Measurements from ENCODE around the gene GNA14.

GNA14 gene

GRCh38 chr9:77507212-77507961 is 140.7 kb downstream of the GNA14 start:
- no peak for DNase-seq
- H3K27ac ChIP-seq: no peak overlapping the region

GRCh38 chr9:77505232-77505631 is 142.9 kb downstream of the GNA14 start:
- H3K27me3 ChIP-seq: no peaks in the 10 kb centered on the region
- intact Hi-C loops (cut with DNase I; ENCODE audit: low total_unique reads): no loop called here
- TF ChIP-seq CTCF (IDR thresholded peaks at IDR 0.05): no peak
- no peak overlapping the region for H3K27ac ChIP-seq
- H3K36me3 ChIP-seq: no peaks in the 10 kb centered on the region
- no peak for DNase-seq
- peaks cover 0 to 30% (median 2%) of the 10 kb centered on the region in 4 donors for H3K4me1 ChIP-seq
- H3K9me3 ChIP-seq: no peaks in the 10 kb centered on the region
- no peak overlapping the region for H3K4me3 ChIP-seq

More at GRCh38 chr9:77507212-77507961, 140.7 kb downstream of the GNA14 start:
- no peaks in the 10 kb centered on the region for H3K27me3 ChIP-seq
- no peak overlapping the region for H3K4me3 ChIP-seq
- no peak for TF ChIP-seq CTCF (IDR thresholded peaks at IDR 0.05)
- intact Hi-C loops (cut with DNase I; ENCODE audit: low total_unique reads): no loop called here
- peaks cover 0 to 30% (median 2%) of the 10 kb centered on the region in 4 donors for H3K4me1 ChIP-seq
- H3K36me3 ChIP-seq: no peaks in the 10 kb centered on the region
- H3K9me3 ChIP-seq: no peaks in the 10 kb centered on the region

GRCh38 chr9:77502568-77502967 is 145.6 kb downstream of the GNA14 start:
- Histone ChIP-seq H3K36me3 (no peaks in the 10 kb centered on the region), H3K9me3 (no peaks in the 10 kb centered on the region)
- intact Hi-C loops (cut with DNase I; ENCODE audit: low total_unique reads): no loop called here

GRCh38 chr9:77498891-77499290 is 149.2 kb downstream of the GNA14 start:
- Histone ChIP-seq H3K27me3 (no peaks in the 10 kb centered on the region), H3K36me3 (no peaks in the 10 kb centered on the region), H3K9me3 (no peaks in the 10 kb centered on the region), H3K4me3 (no peak overlapping the region), H3K27ac (no peak overlapping the region), H3K4me1 (no peaks in the 10 kb centered on the region)
- intact Hi-C loops (cut with DNase I; ENCODE audit: low total_unique reads): no loop called here
- DNase-seq: no peak
- TF ChIP-seq CTCF (IDR thresholded peaks at IDR 0.05): no peak

More at GRCh38 chr9:77502568-77502967, 145.6 kb downstream of the GNA14 start:
- DNase-seq: no peak
- TF ChIP-seq CTCF (IDR thresholded peaks at IDR 0.05): no peak
- Histone ChIP-seq H3K27ac (no peak overlapping the region), H3K27me3 (no peaks in the 10 kb centered on the region), H3K4me1 (peaks cover 0 to 26% (median 2%) of the 10 kb centered on the region in 4 donors), H3K4me3 (no peak overlapping the region)

DNA sequence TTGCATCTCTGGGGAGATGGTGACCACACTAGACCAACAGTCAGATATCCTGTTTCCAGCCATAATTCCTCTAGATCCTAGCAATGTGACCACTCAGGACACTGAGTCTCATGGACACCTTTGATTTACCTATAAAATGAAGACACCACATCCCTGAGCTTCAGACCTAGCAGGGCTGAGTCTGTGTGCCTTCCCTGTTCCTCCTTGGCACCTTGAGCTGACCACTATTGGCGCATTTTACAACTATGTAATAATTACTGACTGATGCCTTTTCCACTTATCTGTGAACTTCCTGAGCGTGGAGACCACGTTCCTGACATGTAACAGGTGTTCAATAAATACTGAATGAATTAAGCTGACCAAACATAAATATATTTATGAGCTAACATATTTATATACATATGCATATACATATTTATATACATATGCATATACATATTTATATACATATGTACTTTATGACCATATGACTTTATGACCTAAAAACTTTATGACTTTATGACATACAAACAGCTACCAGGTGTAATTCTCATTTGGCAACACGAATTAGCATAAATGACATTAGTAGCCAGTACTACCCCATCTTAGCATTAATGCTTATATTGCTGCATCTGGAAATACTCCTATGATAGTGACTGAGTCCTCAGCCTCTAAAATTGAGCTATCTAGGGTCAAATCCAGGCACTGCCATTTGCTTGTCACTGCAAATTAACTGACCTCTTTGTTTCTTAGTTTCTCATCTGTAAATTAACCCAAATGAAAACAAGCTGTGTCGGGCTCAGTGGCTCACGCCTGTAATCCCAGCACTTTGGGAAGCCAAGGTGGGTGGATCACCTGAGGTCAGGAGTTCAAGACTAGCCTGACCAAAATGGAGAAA is 150.6 kb downstream of the GNA14 start:
- intact Hi-C loops (cut with DNase I; ENCODE audit: low total_unique reads): no loop called here
- TF ChIP-seq CTCF (IDR thresholded peaks at IDR 0.05): no peak
- no peak for DNase-seq
- Histone ChIP-seq H3K4me1 (no peaks in the 10 kb centered on the region), H3K36me3 (no peaks in the 10 kb centered on the region), H3K27me3 (no peaks in the 10 kb centered on the region), H3K27ac (no peak overlapping the region), H3K4me3 (no peak overlapping the region), H3K9me3 (no peaks in the 10 kb centered on the region)

Measured in tibial artery (tissue), 4 donors.